Ishikawa (cell line): ENCODE results near the gene CNTNAP2.

Experiments
- CEBPB ChIP-seq: IDR thresholded peaks from 2 replicates; pipeline ENCODE4 v1.6.1; 2012
- CREB1 ChIP-seq: IDR thresholded peaks from 2 replicates; pipeline ENCODE4 v1.6.1; 2012; ENCODE audit warnings: low read depth
- EGR1 ChIP-seq: IDR thresholded peaks from 2 replicates; pipeline ENCODE4 v1.6.1; 2012
- EP300 ChIP-seq: IDR thresholded peaks from 2 replicates; pipeline ENCODE4 v1.6.1; 2012; ENCODE audit warnings: borderline replicate concordance
- FOXM1 ChIP-seq: IDR thresholded peaks from 2 replicates; pipeline ENCODE4 v1.6.1; 2012; ENCODE audit warnings: low read depth, borderline replicate concordance
- NFIC ChIP-seq: IDR thresholded peaks from 2 replicates; pipeline ENCODE4 v1.6.1; 2012
- RAD21 ChIP-seq: IDR thresholded peaks from 2 replicates; pipeline ENCODE4 v1.6.1; 2012; ENCODE audit warnings: low read depth
- TAF1 ChIP-seq: IDR thresholded peaks from 2 replicates; pipeline ENCODE4 v1.6.1; 2012; ENCODE audit warnings: low read depth, mild to moderate bottlenecking
- TCF12 ChIP-seq: IDR thresholded peaks from 2 replicates; pipeline ENCODE4 v1.6.1; 2012; ENCODE audit warnings: low read depth
- TEAD4 ChIP-seq: IDR thresholded peaks from 2 replicates; pipeline ENCODE4 v1.6.1; 2012
- YY1 ChIP-seq: IDR thresholded peaks from 2 replicates; pipeline ENCODE4 v1.6.1; 2012; ENCODE audit warnings: low read depth
- ZBTB7A ChIP-seq: IDR thresholded peaks from 2 replicates; pipeline ENCODE4 v1.6.1; 2012; ENCODE audit warnings: low read depth
- TF ChIP-seq, protein P1 (sequence below): IDR thresholded peaks from 2 replicates; pipeline ENCODE4 v1.6.1; 2012; ENCODE audit warnings: low read depth, mild to moderate bottlenecking
- TF ChIP-seq, protein P2 (sequence below): IDR thresholded peaks from 2 replicates; pipeline ENCODE4 v1.6.1; 2012
- TF ChIP-seq, protein P3 (sequence below): IDR thresholded peaks from 2 replicates; pipeline ENCODE4 v1.6.1; 2012

Gene CNTNAP2

DNA sequence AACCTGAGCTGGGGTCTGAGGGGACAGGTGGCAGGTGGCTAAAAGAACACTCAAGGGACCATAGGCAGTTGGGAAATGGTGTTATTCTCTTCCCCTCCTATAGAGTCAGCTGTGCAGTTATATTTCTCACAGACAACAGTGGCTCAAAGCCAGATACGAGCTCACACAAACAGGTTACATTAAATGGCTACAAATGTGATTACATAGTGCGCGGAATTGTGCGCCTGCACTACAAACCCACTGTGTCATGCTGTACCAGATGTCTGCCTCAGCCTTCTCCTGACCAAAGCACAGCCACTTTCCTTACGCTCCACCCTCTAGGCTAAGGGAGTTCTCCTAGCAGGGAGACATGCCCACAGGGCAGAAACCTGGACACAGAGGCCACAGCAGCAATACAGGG is 387.2 kb downstream of the CNTNAP2 start:
- TF ChIP-seq CREB1 (no peak), EGR1 (no peak), YY1 (no peak), RAD21 (no peak)

DNA sequence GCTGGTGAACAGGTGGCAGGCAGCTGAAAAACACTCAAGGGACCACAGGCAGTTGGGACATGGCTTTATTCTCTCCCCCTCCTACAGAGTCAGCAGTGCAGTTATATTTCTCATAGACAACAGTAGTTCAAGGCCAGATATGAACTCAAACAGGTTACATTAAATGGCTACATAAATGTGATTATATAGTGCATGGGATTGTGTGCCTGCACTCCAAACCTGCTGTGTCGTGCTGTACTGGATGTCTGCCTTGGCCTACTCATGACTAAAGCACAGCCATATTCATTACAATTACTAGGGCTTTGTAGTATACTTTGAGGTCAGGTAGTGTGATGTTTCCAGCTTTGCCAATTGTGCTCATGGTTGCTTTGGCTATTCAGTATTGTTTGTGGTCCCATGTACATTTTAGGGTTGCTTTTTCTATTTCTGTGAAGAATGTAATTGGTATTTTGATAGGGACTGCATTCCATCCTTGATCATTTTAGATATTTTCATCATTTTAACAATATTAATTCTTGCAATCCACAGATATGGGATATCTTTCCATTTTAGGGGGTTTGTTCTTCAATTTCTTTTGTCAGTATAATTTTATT is 393.6 kb downstream of the CNTNAP2 start:
- TF ChIP-seq EGR1: no peak
- no peak for TF ChIP-seq TEAD4
- TF ChIP-seq, protein P1, sequence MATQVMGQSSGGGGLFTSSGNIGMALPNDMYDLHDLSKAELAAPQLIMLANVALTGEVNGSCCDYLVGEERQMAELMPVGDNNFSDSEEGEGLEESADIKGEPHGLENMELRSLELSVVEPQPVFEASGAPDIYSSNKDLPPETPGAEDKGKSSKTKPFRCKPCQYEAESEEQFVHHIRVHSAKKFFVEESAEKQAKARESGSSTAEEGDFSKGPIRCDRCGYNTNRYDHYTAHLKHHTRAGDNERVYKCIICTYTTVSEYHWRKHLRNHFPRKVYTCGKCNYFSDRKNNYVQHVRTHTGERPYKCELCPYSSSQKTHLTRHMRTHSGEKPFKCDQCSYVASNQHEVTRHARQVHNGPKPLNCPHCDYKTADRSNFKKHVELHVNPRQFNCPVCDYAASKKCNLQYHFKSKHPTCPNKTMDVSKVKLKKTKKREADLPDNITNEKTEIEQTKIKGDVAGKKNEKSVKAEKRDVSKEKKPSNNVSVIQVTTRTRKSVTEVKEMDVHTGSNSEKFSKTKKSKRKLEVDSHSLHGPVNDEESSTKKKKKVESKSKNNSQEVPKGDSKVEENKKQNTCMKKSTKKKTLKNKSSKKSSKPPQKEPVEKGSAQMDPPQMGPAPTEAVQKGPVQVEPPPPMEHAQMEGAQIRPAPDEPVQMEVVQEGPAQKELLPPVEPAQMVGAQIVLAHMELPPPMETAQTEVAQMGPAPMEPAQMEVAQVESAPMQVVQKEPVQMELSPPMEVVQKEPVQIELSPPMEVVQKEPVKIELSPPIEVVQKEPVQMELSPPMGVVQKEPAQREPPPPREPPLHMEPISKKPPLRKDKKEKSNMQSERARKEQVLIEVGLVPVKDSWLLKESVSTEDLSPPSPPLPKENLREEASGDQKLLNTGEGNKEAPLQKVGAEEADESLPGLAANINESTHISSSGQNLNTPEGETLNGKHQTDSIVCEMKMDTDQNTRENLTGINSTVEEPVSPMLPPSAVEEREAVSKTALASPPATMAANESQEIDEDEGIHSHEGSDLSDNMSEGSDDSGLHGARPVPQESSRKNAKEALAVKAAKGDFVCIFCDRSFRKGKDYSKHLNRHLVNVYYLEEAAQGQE: no peak
- no peak for TF ChIP-seq TAF1
- TF ChIP-seq, protein P2, sequence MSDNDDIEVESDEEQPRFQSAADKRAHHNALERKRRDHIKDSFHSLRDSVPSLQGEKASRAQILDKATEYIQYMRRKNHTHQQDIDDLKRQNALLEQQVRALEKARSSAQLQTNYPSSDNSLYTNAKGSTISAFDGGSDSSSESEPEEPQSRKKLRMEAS: no peak
- no peak for TF ChIP-seq ZBTB7A
- TF ChIP-seq CREB1: no peak
- TF ChIP-seq NFIC: no peak
- TF ChIP-seq, protein P3, sequence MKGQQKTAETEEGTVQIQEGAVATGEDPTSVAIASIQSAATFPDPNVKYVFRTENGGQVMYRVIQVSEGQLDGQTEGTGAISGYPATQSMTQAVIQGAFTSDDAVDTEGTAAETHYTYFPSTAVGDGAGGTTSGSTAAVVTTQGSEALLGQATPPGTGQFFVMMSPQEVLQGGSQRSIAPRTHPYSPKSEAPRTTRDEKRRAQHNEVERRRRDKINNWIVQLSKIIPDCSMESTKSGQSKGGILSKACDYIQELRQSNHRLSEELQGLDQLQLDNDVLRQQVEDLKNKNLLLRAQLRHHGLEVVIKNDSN: no peak
- TF ChIP-seq YY1: no peak
- no peak for TF ChIP-seq FOXM1
- TF ChIP-seq CEBPB: no peak

DNA sequence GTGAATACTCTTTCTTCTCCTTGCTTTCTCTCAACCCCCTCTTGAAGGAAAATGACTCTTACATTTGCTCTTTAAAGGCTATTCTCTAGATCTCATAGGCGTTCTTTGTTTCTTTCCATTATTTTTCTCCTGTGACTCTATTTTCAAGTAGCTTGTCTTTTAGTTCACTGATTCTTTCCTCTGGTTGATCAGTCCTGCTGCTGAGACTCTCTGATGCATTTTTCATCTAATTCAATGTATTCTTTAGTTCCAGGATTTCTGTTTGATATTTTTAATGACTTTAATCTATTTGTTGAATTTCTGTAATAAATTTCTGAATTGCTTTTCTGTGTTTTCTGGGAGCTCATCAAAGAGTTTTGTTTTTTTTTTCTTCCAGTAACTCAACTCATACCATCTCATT is 397.7 kb downstream of the CNTNAP2 start:
- TF ChIP-seq, protein P1: no peak
- TF ChIP-seq ZBTB7A: no peak
- TF ChIP-seq, protein P2: no peak
- no peak for TF ChIP-seq TEAD4
- no peak for TF ChIP-seq RAD21
- no peak for TF ChIP-seq NFIC
- no peak for TF ChIP-seq FOXM1
- TF ChIP-seq YY1: no peak
- TF ChIP-seq, protein P3: no peak
- TF ChIP-seq CEBPB: no peak
- TF ChIP-seq CREB1: no peak
- no peak for TF ChIP-seq TCF12
- TF ChIP-seq TAF1: no peak
- no peak for TF ChIP-seq EP300
- TF ChIP-seq EGR1: no peak

DNA sequence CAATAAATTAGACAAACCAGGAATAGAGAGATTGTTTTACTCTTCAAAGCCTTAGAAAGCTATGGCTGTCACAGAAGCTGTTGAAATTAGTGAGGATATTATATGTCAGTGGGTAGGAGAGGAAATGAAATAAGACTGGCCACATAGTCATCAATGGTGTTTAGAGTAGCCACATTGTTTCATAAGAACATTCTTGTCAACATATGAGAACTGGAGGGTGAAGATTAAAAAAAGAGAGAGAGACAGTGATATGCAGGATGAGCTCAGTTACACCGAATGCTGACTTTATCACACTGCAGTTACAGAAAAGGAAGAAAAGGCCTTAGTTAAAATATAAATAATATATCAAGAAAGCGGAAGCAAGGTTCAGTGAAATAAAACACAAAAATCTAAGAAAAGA is 412.0 kb downstream of the CNTNAP2 start:
- TF ChIP-seq RAD21 (no peak), EP300 (no peak)
- TF ChIP-seq, protein P2: no peak

DNA sequence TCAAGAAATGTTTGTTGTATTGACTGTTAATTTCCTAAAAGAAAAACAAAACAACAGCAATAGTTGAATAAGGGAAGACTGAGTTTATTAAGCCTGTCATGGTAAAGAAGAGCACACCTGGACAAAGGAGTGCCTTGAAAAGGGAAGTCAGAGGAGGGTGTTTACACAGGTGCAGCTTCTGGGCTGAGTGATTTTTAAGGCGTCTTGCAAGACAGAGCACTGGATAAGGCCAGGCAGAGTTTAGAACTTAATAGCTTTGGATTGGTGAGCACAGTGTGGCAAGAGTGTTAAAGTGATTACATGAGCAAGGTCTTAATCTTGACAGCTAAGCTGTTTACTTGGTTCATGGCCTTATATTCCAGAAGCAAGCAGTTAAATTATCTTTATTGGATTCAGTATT is 423.2 kb downstream of the CNTNAP2 start:
- TF ChIP-seq, protein P1: no peak
- TF ChIP-seq TCF12 (peak; percentile 37; the same call in 1 of the 2 replicates), CEBPB (no peak)
